Activated CD4-positive, CD25-positive, alpha-beta regulatory T cell treated with anti-CD3 and anti-CD28 coated beads, Interleukin-2, amount 50 U/mL, for 24 hours (primary cell): ENCODE results near the gene CER1.

Experiments used
- ATAC-seq, 2 donors: fragments of 150-1000 bp; cut with Tn5 transposase; one replicate each; pipeline ENCODE4 v1.10.0; 2021; ENCODE audit warnings: mild to moderate bottlenecking in 1 of 2, moderate library complexity in 1 of 2

The CER1 gene, protein sequence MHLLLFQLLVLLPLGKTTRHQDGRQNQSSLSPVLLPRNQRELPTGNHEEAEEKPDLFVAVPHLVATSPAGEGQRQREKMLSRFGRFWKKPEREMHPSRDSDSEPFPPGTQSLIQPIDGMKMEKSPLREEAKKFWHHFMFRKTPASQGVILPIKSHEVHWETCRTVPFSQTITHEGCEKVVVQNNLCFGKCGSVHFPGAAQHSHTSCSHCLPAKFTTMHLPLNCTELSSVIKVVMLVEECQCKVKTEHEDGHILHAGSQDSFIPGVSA

DNA sequence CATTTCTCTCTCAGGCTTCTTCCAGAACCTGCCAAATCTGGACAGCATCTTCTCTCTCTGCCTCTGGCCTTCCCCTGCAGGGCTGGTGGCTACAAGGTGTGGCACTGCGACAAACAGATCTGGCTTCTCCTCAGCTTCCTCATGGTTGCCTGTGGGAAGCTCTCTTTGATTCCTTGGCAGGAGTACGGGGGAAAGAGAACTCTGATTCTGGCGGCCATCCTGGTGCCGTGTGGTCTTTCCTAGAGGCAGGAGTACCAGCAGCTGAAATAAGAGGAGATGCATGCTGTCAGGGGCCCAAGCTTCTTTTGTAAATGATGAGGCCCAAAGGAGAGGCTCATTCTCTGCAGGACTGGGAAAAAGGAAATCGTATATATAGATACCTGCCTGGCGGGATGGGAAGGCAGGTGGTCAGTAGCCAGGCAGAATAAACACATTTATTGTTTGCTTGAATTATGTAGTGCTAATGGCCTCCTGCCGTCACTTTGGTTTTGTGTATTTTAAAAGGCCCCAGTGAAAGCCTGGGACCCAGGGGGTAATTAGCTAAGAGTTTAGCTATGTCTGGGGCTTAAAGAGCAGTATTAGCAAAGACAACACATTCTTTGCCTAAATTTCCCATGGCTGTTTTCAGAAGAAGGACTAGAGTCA lies at the start of gene CER1:
Gene CER1, minus strand, starts transcription at position 343 of the 645 bp plus-strand sequence. Its CDS starts 61 bp downstream, at position 282.
- ATAC-seq, result no peak

DNA sequence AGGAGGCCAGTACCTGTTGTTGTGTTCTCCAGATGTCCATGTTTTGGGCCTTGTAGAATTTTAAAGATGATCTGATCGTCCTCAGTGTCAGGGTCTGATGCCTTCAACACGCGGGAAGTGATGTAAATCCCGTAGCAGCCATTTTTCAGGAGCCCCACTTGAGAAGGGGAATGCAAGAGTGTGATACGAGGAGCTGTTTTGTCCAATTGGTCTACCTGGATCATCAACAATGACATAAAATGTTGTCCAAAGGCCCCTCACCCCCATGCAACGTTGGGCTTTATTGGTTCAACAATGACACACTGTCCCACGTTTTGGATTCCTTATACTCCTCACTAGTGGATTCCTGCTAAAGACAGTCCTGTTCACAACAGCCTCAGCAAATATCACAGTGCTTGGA lies 48.1 kb upstream of the CER1 start:
- no peak for ATAC-seq

DNA sequence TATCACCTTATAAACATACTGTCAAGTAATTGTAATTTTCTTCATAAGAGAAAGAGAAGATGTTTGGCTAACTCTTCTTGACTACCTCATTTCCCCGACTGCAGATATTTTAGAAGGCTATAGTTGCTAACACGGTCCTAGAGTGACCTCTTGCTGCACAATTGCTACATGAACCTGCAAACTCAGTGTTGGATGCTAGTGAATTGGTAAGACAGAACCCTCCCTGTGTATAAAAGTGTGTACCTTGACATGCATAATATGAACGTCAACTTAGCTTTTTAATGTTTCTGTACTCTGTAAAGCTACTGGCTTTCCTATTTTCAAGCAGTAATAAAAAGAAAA lies 46.7 kb upstream of the CER1 start:
- ATAC-seq, result no peak

DNA sequence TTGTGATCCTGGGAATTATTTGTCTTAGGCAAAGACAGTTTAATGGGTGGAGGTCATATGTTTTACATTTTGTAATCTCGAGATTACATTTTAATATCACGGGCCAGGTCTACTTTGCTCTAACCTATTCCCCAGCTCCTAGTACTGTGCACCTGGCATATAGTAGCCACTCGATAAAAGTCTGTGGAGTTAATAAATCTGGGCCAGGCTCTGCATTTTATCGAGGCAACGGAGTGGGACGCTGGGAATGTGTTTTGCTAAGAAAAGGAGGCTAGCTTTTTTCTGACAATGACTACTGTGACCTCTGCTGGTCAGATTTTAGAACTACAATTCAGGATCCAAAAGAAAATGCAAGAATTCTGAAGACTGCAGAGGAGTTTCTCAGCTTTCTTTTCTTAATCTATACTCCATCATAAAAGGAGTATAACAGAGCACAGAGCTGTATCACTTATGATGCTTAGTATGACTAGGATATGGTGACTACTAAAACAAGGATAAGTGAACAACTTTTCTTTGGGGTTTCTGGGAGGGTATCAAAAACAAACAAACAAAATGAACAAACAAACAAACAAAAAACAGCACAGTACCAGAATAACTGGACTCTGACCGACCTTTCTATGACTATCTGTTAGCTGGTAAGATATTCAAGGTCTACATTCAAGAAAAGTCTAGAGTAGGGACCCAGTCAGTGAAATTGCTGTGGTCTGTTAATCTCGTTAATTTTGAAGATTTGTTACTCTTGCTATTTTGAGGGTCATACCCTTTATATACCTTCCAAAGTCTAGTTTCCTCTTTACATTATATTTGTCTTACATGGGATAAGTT lies 46.1 kb upstream of the CER1 start:
- ATAC-seq, result no peak

DNA sequence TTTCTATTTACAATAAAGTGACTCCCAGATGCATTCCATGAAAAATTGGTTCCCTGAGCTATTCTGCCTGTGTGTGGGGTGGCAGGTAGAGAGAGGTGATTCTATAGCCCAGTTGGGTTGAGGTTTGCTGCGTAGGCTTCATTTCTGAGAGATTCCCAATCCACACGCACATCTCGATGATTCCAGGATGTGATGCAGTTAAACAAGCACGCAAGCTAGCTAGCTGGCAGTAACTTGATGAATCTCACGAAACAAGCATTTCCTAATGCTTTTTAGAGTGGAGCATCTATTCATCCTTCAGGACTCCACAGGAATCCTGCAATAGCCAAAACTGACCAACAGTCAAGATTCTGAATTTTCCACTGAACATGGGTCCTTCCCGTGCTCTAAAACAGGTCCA lies 43.8 kb upstream of the CER1 start:
- ATAC-seq, result no peak

DNA sequence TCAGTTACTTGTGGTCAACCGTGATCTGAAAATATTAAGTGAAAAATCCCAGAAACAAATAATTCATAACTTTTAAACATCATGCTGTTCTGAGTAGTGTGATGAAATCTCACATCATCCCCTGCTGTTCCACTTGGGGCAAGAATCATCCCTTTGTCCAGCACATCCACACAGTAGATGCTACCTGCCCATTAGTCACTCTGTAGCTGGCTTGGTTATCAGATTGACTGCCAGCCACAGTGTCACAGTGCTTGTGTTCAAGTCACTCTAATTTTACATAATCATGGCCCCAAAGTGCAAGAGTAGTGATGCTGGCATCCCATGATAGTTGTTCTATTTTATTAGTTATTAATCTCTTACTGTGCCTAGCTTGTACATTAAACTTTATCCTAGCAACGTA lies 39.1 kb upstream of the CER1 start:
- ATAC-seq, result no peak

DNA sequence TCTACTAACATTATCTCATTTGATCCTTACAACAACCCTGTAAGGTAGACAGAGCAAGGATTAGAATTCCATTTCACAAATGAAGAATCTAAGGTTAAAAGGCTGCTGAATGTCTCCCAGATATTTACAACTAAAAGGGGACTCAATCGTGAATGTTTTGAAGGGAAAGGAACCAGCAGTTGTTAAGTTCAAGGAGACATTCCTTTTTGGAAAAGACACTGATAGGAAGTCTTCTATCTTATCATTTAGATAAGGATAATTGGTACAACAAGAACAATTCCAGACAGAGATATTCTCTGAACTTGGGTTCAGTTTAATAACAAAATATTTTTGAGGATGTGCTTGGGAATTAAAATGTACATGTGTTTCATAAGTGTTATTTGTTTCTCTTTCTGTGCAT lies 37.5 kb upstream of the CER1 start:
- no peak for ATAC-seq

DNA sequence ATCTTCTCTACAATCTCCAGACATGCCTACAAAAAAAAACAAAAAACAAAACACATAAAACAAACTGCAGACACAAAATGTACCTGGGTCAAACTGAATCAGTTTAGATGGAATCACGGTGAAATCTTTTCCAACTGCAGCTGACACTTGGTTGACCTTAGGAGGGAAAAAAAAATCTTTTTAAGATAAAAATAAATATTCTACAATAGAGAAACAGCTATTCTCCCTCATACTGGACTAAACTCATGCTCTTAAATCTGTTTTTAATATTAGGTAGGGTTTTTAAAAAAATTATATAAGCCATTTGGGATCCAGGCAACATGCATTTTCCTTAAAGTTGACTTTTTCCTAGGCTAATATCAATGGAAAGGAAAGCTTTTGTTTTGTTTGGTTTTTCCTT lies 33.8 kb upstream of the CER1 start:
- ATAC-seq, result no peak

DNA sequence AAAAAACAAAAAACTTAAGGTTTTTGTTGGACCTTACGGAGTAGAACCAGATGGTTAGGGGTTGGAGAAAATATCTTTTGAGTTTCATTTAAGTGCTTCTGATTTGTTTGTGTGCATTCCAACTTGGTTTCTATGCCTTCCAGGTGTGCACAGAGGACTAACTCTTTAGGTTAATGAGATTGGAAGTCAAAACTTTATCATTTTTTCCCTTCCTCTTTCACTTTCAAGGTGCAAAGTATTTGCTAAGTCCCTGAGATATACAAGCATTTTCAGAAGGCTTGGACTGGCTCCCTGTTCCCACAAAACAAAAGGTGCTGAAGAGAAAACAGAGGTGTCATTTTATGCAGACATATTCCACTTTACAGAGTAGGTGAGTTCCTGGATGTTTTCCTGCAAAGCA lies 30.3 kb upstream of the CER1 start:
- ATAC-seq, result no peak

DNA sequence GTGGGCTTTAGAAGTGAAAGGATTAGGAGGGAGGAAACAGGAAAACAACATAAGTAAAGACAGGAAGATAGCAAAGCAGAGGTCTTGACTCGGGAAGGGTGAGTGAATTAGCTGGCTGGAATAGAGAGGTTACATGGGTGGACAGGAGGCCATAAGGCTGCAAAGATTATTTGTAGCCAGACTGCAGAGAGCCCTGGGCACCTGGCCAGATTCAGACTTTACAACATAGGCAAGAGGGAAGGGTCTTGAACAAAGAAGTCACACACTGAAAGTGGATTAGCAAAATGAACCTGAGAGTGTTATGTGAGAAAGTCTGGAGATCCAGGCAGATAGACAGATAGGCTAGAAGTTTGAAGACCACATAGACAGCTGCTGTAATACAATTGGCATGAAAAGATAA lies 29.7 kb upstream of the CER1 start:
- ATAC-seq, result no peak

DNA sequence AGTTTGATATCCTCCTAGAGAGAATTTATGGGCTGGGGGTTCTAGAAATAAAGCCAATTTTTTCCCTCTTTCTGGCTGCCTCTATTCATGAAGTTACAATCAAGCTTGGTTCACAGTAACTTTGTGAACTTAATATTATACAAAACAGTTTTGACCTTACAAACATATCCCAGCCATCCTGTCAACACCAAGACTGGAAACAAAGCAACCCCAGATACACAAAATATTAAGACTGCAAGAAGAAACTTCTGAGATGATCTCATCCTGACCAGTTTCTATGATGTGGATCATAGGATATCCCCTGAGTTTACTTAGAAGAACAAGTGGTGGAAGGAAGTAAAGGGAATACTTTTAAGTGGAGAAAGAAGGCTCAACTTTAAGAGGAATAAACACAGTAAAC lies 28.3 kb upstream of the CER1 start:
- no peak for ATAC-seq

DNA sequence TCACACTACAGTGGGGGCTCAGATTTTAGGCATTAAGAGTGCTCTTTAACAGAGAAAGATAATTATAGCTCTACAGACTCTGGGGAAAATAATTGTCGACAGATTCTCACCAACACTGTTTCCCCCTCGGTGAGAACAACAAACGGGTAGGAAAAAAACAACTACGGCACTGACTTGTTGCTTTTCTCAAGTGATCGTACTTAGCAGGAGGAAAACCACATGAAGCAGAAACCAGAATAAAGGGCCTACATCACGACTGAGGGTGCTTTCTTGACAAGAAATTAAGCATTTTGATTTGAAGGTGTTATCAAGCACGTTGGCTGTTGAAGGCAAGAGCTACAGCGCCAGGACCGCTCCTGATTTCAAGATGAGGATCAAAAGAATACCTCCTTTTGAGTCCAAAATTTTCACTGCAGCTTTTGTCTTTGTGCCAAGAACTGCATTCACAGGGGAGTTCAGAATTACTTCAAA lies 27.2 kb upstream of the CER1 start:
- ATAC-seq, result no peak

DNA sequence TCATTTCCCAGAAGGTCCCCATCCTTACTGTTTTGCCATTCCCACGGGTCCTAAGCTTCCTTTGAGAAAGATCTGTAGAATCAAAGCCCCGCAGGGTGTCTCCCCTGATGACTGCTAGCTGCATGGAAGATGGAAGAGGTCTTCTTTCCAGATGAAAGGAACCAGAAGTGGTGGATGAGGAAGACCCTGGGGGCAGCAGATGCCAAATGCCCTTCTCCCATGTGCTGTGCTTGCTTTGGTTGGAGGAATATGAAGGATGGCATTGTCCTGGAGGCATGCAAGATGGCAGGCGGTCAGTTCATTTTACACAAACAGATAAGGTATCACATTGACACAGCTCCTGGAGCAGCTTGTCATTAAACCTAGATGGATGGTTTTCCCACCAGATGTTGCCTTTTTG lies 25.8 kb upstream of the CER1 start:
- no peak for ATAC-seq

DNA sequence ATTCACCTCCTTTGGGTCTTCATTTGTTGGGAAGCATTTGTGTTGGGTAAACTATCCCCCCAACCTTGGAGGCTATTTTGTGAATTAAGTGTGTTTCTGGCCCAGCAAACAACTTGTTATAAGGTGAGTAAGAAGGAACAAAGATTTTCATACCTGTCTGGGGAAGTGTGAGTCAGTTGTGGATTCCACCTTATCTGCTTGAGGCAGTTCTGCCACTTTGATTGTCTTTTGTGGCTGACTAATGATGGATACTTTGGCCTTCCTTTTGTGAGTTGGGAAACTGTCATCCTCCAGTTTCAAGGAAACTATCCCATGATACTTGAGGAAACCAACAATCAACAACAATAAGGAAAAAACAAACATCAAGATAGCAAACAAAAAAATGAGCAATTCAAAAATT lies 24.6 kb upstream of the CER1 start:
- ATAC-seq, result no peak

DNA sequence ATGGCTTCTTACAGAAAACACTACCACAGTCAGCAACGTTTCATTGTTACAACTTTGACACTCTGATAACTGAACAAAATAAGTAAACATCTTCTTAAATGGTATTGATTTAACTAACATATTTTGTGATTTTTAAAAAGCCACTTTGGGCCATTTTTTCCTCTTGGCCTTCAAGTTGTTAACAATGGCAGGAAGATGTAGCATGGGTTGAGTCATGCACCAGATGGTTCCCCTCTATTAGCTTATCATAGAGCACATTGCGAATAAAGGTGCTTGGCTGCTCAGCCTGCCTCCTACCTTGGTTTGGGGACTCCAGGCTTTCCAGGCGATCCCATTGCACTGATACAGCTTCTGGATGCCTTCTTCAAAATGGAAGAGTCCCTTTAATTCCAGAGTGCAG lies 24.1 kb upstream of the CER1 start:
- ATAC-seq, result no peak

DNA sequence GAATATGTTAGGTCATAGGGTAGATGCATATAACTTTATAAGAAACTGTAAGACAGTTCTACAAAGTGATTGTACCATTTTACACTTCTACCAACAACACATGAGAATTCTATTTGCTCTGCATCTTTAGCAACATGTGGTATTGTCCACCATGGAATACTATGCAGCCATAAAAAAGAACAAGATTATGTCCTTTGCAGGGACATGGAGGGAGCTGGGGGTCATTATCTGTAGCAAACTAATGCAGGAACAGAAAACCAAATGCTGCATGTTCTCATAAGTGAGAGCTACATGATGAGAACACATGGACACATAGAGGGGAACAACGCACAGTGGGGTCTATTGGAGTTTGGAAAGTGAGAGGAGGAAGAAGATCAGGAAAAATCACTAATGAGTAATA lies 22.2 kb upstream of the CER1 start:
- ATAC-seq, result no peak

DNA sequence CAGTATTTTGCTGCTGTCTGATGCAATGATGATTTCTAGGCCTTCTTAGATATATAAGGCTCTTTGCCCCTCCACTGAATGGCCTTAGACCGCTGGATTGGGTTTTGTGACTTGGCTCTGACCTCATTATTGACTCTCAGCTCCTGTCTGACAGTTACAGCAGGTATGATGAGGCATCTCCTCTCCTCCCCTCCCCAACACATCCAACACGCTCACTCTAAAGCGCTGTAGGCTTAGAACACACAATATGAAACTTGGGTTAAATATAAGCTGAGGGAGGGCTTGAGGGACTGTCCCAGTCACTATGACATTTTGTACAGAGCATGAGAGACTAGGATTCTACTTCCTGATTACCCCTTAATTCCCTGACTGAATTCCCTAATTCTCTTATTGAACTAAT lies 18.8 kb upstream of the CER1 start:
- ATAC-seq, result no peak

DNA sequence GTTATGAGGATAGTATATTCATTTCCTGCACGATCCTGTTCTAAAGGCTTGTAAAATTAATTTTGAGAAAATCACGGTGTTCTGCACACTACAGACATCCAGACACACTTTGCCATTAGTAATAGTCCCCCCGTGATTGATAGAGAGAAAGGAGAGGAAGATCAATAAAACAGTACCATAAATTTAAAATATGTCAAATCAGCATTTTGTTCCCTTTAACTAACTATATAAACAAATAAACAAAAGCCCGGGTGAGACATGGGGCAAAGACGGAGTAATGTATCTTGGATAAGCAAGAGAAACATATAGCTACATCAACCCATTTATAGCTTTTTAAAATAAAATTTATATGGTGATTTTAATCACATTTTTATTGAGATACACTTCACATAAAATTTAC lies 10.6 kb upstream of the CER1 start:
- no peak for ATAC-seq

DNA sequence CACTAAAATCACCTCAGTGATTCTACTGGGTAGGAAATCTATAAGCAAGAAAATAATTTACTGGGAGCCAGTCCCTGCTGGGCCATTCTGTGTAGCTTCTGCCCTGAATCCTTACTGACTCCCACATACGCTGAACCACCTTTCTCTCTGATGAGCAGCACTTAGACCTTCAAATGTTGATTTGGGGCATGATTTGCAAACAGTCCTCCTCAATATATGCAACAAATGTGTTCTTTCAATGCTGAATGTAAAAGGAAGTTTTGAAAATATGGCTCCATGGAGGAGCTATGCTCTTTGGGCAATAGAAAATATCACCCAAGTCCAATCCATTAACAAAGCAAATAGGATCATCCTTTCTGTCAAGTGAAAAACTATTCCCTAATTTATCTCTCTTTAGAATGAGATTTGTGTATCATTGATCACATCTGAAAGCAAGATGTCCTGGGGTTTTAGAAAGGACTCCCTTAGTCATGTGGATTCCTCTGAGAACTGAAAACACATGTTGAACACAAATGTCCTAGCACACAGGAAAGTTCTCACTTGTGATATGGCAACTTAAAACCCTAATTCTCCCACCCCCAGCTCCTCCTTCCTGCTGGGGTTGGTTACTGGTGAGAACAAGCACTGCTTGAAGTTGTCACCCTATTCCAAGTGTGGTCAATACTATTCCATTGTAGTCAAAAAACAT lies 8.9 kb upstream of the CER1 start:
- no peak for ATAC-seq

DNA sequence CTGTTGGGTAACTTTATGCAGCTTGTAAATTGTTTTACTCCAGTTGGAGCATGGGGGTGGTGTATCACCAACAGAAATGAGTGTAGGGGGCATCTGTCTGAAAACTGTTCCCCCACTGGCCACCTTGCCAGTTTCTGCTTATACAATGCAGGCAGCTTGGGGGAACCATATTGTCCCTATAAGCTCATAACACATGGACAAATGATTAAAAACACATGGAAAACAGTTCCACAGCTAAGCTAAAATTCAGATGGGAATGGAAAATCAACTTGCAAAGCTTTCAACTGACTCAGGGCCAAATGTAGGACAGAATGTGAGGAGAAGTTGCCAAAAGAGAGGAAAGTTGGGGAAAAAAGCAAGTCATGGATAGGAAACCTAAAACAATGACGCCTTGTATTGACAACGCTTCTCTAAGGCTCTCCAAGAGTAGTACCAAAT lies 7.9 kb upstream of the CER1 start:
- ATAC-seq, result no peak

DNA sequence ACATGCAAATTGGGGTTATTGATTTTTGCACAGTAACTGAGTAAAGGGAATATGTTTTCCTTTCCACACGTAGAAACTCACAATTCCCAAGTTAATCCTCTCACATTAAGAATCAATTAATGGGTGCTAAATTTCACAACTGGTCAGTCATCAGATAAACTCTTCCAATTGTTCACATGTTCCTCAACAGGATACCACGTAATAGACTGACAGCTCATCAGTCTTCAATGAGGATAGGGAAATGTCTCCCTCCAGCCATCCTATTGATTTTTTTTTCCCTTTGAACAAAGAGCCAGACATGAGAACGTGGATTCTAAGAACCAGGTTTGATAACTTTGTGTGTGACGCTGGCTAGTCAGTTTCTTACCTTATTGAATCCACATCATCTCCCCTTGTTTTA lies 768 bp upstream of the CER1 start:
- no peak for ATAC-seq

DNA sequence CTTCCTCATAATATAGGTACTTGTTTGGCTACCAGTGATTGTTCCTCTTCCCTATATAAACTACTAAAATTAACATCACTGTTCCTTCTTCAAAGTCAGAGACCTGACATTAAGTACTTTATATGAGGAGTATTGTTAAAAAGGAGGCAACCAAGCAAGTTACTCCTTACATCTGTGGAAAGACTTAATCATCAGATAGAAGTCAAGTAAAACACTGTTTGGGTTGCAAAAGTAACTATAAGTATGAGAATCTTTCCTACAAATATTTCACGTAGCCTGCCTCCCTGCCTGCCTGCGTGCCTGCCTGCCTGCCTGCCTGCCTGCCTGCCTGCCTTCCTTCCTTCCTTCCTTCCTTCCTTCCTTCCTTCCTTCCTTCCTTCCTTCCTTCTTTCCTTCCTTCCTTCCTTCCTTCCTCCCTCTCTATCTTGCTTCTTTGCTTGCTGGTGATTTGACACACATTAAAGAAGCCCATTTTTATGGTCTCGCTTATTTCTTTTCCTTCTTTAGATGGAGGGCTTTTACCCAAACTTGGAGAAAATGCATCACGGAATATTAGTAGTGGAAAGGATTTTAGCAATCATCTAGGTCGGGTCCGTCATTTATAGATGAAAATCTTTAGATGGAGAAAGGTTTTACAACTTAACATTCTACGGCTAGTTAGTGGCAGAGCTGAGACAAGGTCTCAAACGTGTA lies 3.2 kb downstream of the CER1 start:
- ATAC-seq, result no peak

DNA sequence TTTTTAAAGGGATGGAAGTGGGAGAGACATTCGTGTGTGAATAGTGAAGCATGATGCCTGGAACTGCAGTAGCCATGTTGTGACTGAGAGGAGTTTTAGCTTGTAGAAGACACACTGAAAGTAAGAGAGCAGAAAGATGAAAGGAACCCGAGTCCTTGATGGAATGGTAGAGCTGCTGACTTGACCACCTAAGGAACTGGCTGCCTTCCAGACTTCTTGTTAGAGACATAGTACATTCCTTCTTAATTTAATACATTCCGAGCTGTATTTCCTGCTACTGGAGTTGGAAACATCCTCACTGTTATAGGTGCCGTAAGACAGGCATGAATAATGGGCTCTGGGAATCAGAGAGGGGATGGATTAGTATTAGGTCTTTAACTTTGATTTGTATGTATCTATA lies 7.4 kb downstream of the CER1 start:
- no peak for ATAC-seq
